Glutamatergic neuron (in vitro differentiated cells): Measurements from ENCODE around the gene FOXF2. TPM values are rescaled to one million over a fixed set of nuclear protein-coding genes. Genes with fewer than 3 reads are reported as not detected.
A peak's percentile ranks its signal among the peaks of the same experiment; 100 is the strongest.

Source experiments
- DNase-seq: peaks from one replicate; pipeline ENCODE4 v3.0.0; 2022
- H3K27ac Mint-ChIP-seq: one replicate; pipeline ENCODE4 v1.8.0; 2020; ENCODE audit warnings: mild to moderate bottlenecking, mixed read lengths, inconsistent platforms; ENCODE audit not compliant: unreplicated experiment
- H3K27me3 Mint-ChIP-seq: one replicate; pipeline ENCODE4 v1.8.0; 2020; ENCODE audit warnings: mild to moderate bottlenecking, moderate library complexity, mixed read lengths, inconsistent platforms; ENCODE audit not compliant: unreplicated experiment
- H3K36me3 Mint-ChIP-seq: one replicate; pipeline ENCODE4 v1.8.0; 2020; ENCODE audit warnings: mild to moderate bottlenecking, mixed read lengths, inconsistent platforms; ENCODE audit not compliant: unreplicated experiment
- H3K4me1 Mint-ChIP-seq: one replicate; pipeline ENCODE4 v1.8.0; 2020; ENCODE audit warnings: mild to moderate bottlenecking, low read depth, mixed read lengths, inconsistent platforms; ENCODE audit not compliant: unreplicated experiment
- H3K4me3 Mint-ChIP-seq: one replicate; pipeline ENCODE4 v1.8.0; 2020; ENCODE audit warnings: mild to moderate bottlenecking, mixed read lengths, inconsistent platforms; ENCODE audit not compliant: unreplicated experiment
- H3K9me3 Mint-ChIP-seq: one replicate; pipeline ENCODE4 v1.8.0; 2020; ENCODE audit warnings: mild to moderate bottlenecking, moderate library complexity, mixed read lengths, inconsistent platforms; ENCODE audit not compliant: unreplicated experiment
- total RNA-seq: library from RNA; stranded (reverse); fragmentation: NEBNext Ultra II Directional; extraction: Animal tissue kit (Norgen Biotek cat#: 25700); gene quantifications from one replicate; pipeline ENCODE4 v1.2.1, GENCODE V29; 2021; ENCODE audit not compliant: unreplicated experiment
- TF ChIP-seq, protein P1 (sequence below): fragments of 200-600 bp; sonication (generic); IDR thresholded peaks from one replicate; pipeline ENCODE4 v1.5.0; 2021; ENCODE audit not compliant: partially characterized antibody, unreplicated experiment

FOXF2 gene
- total RNA-seq, 1 donor from 2014 or later = 0.71 TPM

DNA sequence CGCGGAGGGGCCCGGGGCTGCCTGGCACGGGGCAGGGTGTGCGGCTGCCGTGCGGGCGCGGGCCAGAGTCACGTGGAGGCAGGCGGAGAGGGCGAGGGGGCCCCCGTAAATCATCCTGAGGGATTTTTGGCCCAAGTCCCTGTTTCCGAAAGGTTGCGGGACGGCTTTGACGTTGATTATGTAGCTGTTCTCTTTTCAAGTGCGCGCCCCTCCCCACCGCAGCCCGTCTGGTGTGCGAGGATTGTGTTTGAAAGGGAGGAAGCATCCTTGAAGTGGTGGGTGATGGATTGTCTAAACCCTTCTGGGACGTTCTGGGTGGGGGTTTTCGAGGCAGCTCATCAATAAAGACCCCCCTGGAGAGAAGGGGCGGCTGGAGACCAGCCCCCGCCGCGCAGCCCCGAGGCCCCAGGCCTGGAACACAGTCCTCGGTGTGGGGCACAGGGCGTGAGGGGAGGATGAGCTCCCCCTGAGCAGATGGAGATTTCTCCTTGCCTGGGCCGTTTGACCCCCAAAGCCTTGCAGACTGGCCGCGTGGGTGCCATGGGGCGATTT, 7.0 kb upstream of the FOXF2 start:
- Mint-ChIP-seq H3K27ac (no peak overlapping the region), H3K36me3 (no peaks in the 10 kb centered on the region), H3K4me3 (no peak overlapping the region), H3K9me3 (peaks cover 15% of the 10 kb centered on the region), H3K27me3 (peaks cover 24% of the 10 kb centered on the region), H3K4me1 (peaks cover 11% of the 10 kb centered on the region)
- TF ChIP-seq, protein P1, sequence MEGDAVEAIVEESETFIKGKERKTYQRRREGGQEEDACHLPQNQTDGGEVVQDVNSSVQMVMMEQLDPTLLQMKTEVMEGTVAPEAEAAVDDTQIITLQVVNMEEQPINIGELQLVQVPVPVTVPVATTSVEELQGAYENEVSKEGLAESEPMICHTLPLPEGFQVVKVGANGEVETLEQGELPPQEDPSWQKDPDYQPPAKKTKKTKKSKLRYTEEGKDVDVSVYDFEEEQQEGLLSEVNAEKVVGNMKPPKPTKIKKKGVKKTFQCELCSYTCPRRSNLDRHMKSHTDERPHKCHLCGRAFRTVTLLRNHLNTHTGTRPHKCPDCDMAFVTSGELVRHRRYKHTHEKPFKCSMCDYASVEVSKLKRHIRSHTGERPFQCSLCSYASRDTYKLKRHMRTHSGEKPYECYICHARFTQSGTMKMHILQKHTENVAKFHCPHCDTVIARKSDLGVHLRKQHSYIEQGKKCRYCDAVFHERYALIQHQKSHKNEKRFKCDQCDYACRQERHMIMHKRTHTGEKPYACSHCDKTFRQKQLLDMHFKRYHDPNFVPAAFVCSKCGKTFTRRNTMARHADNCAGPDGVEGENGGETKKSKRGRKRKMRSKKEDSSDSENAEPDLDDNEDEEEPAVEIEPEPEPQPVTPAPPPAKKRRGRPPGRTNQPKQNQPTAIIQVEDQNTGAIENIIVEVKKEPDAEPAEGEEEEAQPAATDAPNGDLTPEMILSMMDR = no peak
- no peak for DNase-seq

- Mint-ChIP-seq H3K4me3 (no peak overlapping the region), H3K9me3 (peaks cover 15% of the 10 kb centered on the region), H3K36me3 (no peaks in the 10 kb centered on the region), H3K4me1 (peaks cover 14% of the 10 kb centered on the region), H3K27me3 (peaks cover 24% of the 10 kb centered on the region), H3K27ac (no peak overlapping the region)
- TF ChIP-seq, protein P1 = peak; percentile 5
- DNase-seq = no peak
These were observed 6.3 kb upstream of the FOXF2 start for GRCh38 chr6:1382883-1383728.

- Mint-ChIP-seq H3K36me3 (no peaks in the 10 kb centered on the region), H3K27me3 (peaks cover 29% of the 10 kb centered on the region), H3K4me1 (peaks cover 18% of the 10 kb centered on the region), H3K9me3 (peaks cover 15% of the 10 kb centered on the region), H3K27ac (no peak overlapping the region), H3K4me3 (no peak overlapping the region)
- TF ChIP-seq, protein P1 = no peak
- DNase-seq = no peak
These were observed 5.4 kb upstream of the FOXF2 start for GRCh38 chr6:1383729-1384548.

GRCh38 chr6:1384549-1385128, 4.7 kb upstream of the FOXF2 start:
- TF ChIP-seq, protein P1 = no peak
- no peaks in the 10 kb centered on the region for H3K36me3 Mint-ChIP-seq
- H3K4me3 Mint-ChIP-seq = no peak overlapping the region
- peaks cover 18% of the 10 kb centered on the region for H3K4me1 Mint-ChIP-seq
- H3K9me3 Mint-ChIP-seq = peaks cover 17% of the 10 kb centered on the region
- H3K27ac Mint-ChIP-seq = no peak overlapping the region
- peaks cover 29% of the 10 kb centered on the region for H3K27me3 Mint-ChIP-seq
- DNase-seq = no peak
